Smooth muscle cell (in vitro differentiated cells): ENCODE measurements around the gene SFTPA2. TPM values are rescaled to one million over a fixed set of nuclear protein-coding genes. Genes with fewer than 3 reads are reported as not detected.
"Not testable (repeated sequence)": the region's sequence is repeated elsewhere in the genome, so short reads cannot be mapped to it uniquely, and the experiment has no call there.

ENCODE experiments used
- DNase-seq: peaks from one replicate; lab custom pipeline; 2025; ENCODE audit not compliant: unreplicated experiment; lab: John Stamatoyannopoulos, UW
- H2AFZ ChIP-seq: fragments of 200-600 bp; sonication (generic); 2 replicates; pipeline ENCODE4 v1.6.0; 2016; ENCODE audit warnings: antibody characterized with exemption, low read depth, mild to moderate bottlenecking
- H3F3A ChIP-seq: fragments of 200-600 bp; sonication (generic); 2 replicates; pipeline ENCODE4 v1.6.0; 2017; ENCODE audit warnings: antibody characterized with exemption, low read depth
- H3K27ac ChIP-seq: fragments of 200-600 bp; sonication (generic); 2 replicates; pipeline ENCODE4 v1.5.1; 2016; ENCODE audit warnings: low read depth, mild to moderate bottlenecking
- H3K27me3 ChIP-seq: fragments of 200-600 bp; sonication (generic); 2 replicates; pipeline ENCODE4 v1.6.1; 2016; ENCODE audit warnings: low read depth, mild to moderate bottlenecking
- H3K36me3 ChIP-seq: fragments of 200-600 bp; sonication (generic); 2 replicates; pipeline ENCODE4 v1.5.1; 2016; ENCODE audit warnings: low read depth
- H3K4me1 ChIP-seq: fragments of 200-600 bp; sonication (generic); 2 replicates; pipeline ENCODE4 v1.5.1; 2016; ENCODE audit warnings: low read depth
- H3K4me2 ChIP-seq: fragments of 200-600 bp; sonication (generic); 2 replicates; pipeline ENCODE4 v1.6.0; 2016; ENCODE audit warnings: mild to moderate bottlenecking
- H3K4me3 ChIP-seq: fragments of 200-600 bp; sonication (generic); 2 replicates; pipeline ENCODE4 v1.5.1; 2016; ENCODE audit warnings: mild to moderate bottlenecking
- H3K79me2 ChIP-seq: fragments of 200-600 bp; sonication (generic); 2 replicates; pipeline ENCODE4 v1.6.0; 2016; ENCODE audit warnings: low read depth, mild to moderate bottlenecking
- H3K9ac ChIP-seq: fragments of 200-600 bp; sonication (generic); 2 replicates; pipeline ENCODE4 v1.6.0; 2016; ENCODE audit warnings: low read depth
- H3K9me3 ChIP-seq: fragments of 200-600 bp; sonication (generic); replicated peaks from 2 replicates; pipeline ENCODE4 v1.5.1; 2016; ENCODE audit warnings: low read depth
- H4K20me1 ChIP-seq: fragments of 200-600 bp; sonication (generic); 2 replicates; pipeline ENCODE4 v1.6.0; 2016; ENCODE audit warnings: low read depth
- CTCF ChIP-seq: fragments of 200-600 bp; sonication (generic); IDR thresholded peaks from 2 replicates; pipeline ENCODE4 v1.5.1; 2017; ENCODE audit warnings: borderline replicate concordance, mild to moderate bottlenecking, antibody characterized with exemption; ENCODE audit not compliant: insufficient read depth, poor library complexity, severe bottlenecking
- WGBS: methylation state at CpG from one replicate; pipeline ENCODE4 v1.1.7; 2016; ENCODE audit warnings: low lambda C conversion rate; 5-methylcytosine and 5-hydroxymethylcytosine counted together
- polyA plus RNA-seq: library from polyadenylated mRNA; unstranded; fragments of >200 nt; fragmentation: Nextera tagmentation; extraction: Ambion mirVana; gene quantifications from 2 replicates; pipeline ENCODE4 v1.2.1, GENCODE V29; 2016
- total RNA-seq: library from RNA; depleted of rRNA; stranded (reverse); fragments of >200 nt; gene quantifications from 2 replicates; pipeline ENCODE4 v1.2.3, GENCODE V29; 2014

The SFTPA2 gene
- total and polyA plus RNA-seq, 2 experiments from 2014 or later, result 0.79 TPM; not detected in 1

- Histone ChIP-seq H3K27me3 (no peaks in the 10 kb centered on the region), H3K4me3 (no peak overlapping the region), H3F3A (no peaks in the 10 kb centered on the region), H3K79me2 (no peaks in the 10 kb centered on the region), H3K36me3 (no peaks in the 10 kb centered on the region), H2AFZ (no peak overlapping the region), H3K9me3 (no peaks in the 10 kb centered on the region), H3K4me2 (no peak overlapping the region), H4K20me1 (no peaks in the 10 kb centered on the region), H3K4me1 (no peaks in the 10 kb centered on the region), H3K27ac (no peak overlapping the region), H3K9ac (no peak overlapping the region)
- TF ChIP-seq CTCF, result no peak
- no peak for DNase-seq
- WGBS, result 91% methylated on average over 2 of the region's 2 CpGs
These were observed 17.6 kb downstream of the SFTPA2 start for GRCh38 chr10:79542626-79543025.

- WGBS, result 65% methylated on average over 1 of the region's 1 CpG
- not testable (repeated sequence) for H3K27me3 ChIP-seq
- peak overlapping the region; percentile 83 for H3K27ac ChIP-seq
These were observed 19.3 kb downstream of the SFTPA2 start for GRCh38 chr10:79540930-79541329.

GRCh38 chr10:79538311-79538710, 21.9 kb downstream of the SFTPA2 start:
- H3K36me3 ChIP-seq, H3K9ac ChIP-seq: not testable (repeated sequence)
- 92% methylated on average over 6 of the region's 6 CpGs for WGBS

More at GRCh38 chr10:79540930-79541329, 19.3 kb downstream of the SFTPA2 start:
- H3K36me3 ChIP-seq, H3K4me3 ChIP-seq, H3K9me3 ChIP-seq, H3K9ac ChIP-seq, H3F3A ChIP-seq, H3K79me2 ChIP-seq, DNase-seq, H3K4me1 ChIP-seq, H2AFZ ChIP-seq, H4K20me1 ChIP-seq: not testable (repeated sequence)
- peak overlapping the region; percentile 51 for H3K4me2 ChIP-seq

GRCh38 chr10:79533903-79534175, 26.4 kb downstream of the SFTPA2 start:
- not testable (repeated sequence) for H3K27ac ChIP-seq, H3K4me1 ChIP-seq, H3F3A ChIP-seq, H3K9ac ChIP-seq, H4K20me1 ChIP-seq, H3K4me2 ChIP-seq, H3K9me3 ChIP-seq, DNase-seq, H3K79me2 ChIP-seq, H3K36me3 ChIP-seq, H2AFZ ChIP-seq, H3K27me3 ChIP-seq, H3K4me3 ChIP-seq
- WGBS, result 91% methylated on average over 1 of the region's 5 CpGs

More at GRCh38 chr10:79538311-79538710, 21.9 kb downstream of the SFTPA2 start:
- DNase-seq, H3K79me2 ChIP-seq, H2AFZ ChIP-seq, H3K4me3 ChIP-seq, H3K4me1 ChIP-seq, H3F3A ChIP-seq, H3K27me3 ChIP-seq, H3K9me3 ChIP-seq, H3K4me2 ChIP-seq, H3K27ac ChIP-seq, H4K20me1 ChIP-seq: not testable (repeated sequence)

- not testable (repeated sequence) for H3K27me3 ChIP-seq, H3K4me2 ChIP-seq, H4K20me1 ChIP-seq, H2AFZ ChIP-seq, H3K4me1 ChIP-seq, H3K9me3 ChIP-seq, H3F3A ChIP-seq, H3K36me3 ChIP-seq, DNase-seq, H3K4me3 ChIP-seq, H3K79me2 ChIP-seq, H3K9ac ChIP-seq, H3K27ac ChIP-seq
- 79% methylated on average over 11 of the region's 11 CpGs for WGBS
These were observed 26.9 kb downstream of the SFTPA2 start for GRCh38 chr10:79533142-79533902.

GRCh38 chr10:79528261-79528660, 31.9 kb downstream of the SFTPA2 start:
- H3F3A ChIP-seq, H3K4me2 ChIP-seq, H3K4me3 ChIP-seq, DNase-seq, H3K36me3 ChIP-seq, H4K20me1 ChIP-seq, H3K9me3 ChIP-seq, H3K9ac ChIP-seq, H3K79me2 ChIP-seq, H3K4me1 ChIP-seq, H3K27ac ChIP-seq, H2AFZ ChIP-seq, H3K27me3 ChIP-seq: not testable (repeated sequence)
- WGBS, result 94% methylated on average over 4 of the region's 4 CpGs

- not testable (repeated sequence) for H3K4me3 ChIP-seq, H3K36me3 ChIP-seq, H3K27ac ChIP-seq, H3K4me1 ChIP-seq, H3K9me3 ChIP-seq, H3K79me2 ChIP-seq, H3F3A ChIP-seq, H3K9ac ChIP-seq, H3K4me2 ChIP-seq, H4K20me1 ChIP-seq, H2AFZ ChIP-seq, DNase-seq, H3K27me3 ChIP-seq
- 84% methylated on average over 3 of the region's 8 CpGs for WGBS
These were observed 35.0 kb downstream of the SFTPA2 start for GRCh38 chr10:79525049-79525710.
